SIG-M5 (cell line): ENCODE data around the gene PRX.
"Not testable (repeated sequence)": the region's sequence is repeated elsewhere in the genome, so short reads cannot be mapped to it uniquely, and the experiment has no call there.

Experiments used
- DNase-seq: peaks from one replicate; lab custom pipeline; 2025; lab: John Stamatoyannopoulos, UW

The PRX gene

GRCh38 chr19:40392123-40392522 is 21.1 kb downstream of the PRX start:
- no peak for DNase-seq

GRCh38 chr19:40390084-40390742 is 23.0 kb downstream of the PRX start, which contains the start of gene HIPK4:
HIPK4 (minus strand) TSS chr19:40390181; CDS start chr19:40389902, 279 bp downstream.
- no peak for DNase-seq

GRCh38 chr19:40389404-40390083 is 23.6 kb downstream of the PRX start:
- DNase-seq: no peak

- DNase-seq: no peak
These were observed 24.7 kb downstream of the PRX start for GRCh38 chr19:40388481-40388880.

GRCh38 chr19:40387155-40387554 is 26.0 kb downstream of the PRX start:
- no peak for DNase-seq

GRCh38 chr19:40383668-40384248 is 29.4 kb downstream of the PRX start:
- DNase-seq: no peak

- DNase-seq: no peak
These were observed 31.9 kb downstream of the PRX start for GRCh38 chr19:40381321-40381720.

- DNase-seq: no peak
These were observed 32.8 kb downstream of the PRX start for GRCh38 chr19:40380199-40381037.

- DNase-seq: no peak
These were observed 33.6 kb downstream of the PRX start for GRCh38 chr19:40379446-40380198.

GRCh38 chr19:40378509-40378908 is 34.7 kb downstream of the PRX start:
- DNase-seq: no peak

- DNase-seq: no peak
These were observed 35.2 kb downstream of the PRX start for GRCh38 chr19:40377876-40378385.

GRCh38 chr19:40376286-40376862 is 36.8 kb downstream of the PRX start:
- no peak for DNase-seq

- DNase-seq: no peak
These were observed 39.1 kb downstream of the PRX start for GRCh38 chr19:40374084-40374483.

- no peak for DNase-seq
These were observed 41.4 kb downstream of the PRX start for GRCh38 chr19:40371802-40372122.

- DNase-seq: no peak
These were observed 42.0 kb downstream of the PRX start for GRCh38 chr19:40370997-40371801.

- DNase-seq: not testable (repeated sequence)
These were observed 42.9 kb downstream of the PRX start for GRCh38 chr19:40370253-40370652.

GRCh38 chr19:40369797-40370196 is 43.4 kb downstream of the PRX start:
- no peak for DNase-seq

GRCh38 chr19:40367577-40368434 is 45.4 kb downstream of the PRX start:
- DNase-seq: no peak
